ENCODE measurements around the gene CCT7. TPM values are rescaled to one million over a fixed set of nuclear protein-coding genes. Genes with fewer than 3 reads are reported as not detected.

CCT7 gene
- total and polyA plus RNA-seq, 2 experiments from 2014 or later: 287 to 642 TPM

DNA sequence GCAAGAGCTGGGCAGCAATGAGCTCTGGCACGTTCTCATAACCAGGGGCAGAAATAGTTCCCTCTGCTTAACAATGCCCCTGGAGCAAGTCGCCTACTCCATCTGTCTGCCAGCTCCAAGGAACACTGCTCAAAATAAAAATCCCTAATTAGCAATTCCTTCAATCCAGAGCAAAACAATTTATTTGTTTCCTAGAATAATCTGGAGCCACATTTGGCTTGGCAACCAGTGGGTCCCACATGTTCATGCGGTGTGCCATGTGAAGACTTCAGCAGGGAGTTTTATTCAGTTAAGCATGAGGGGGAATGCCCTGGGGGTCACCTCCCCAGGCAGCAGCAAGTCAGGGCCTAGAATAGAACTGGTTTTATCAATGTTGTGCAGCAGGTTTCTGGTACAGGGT lies 66.8 kb downstream of the CCT7 start:
- no peak overlapping the region for H3K4me3 Mint-ChIP-seq
- no peaks in the 10 kb centered on the region for H3F3A ChIP-seq (replicated peaks; ENCODE audit: low read depth)
- ATAC-seq: no peak
- peaks cover 11% of the 10 kb centered on the region; the same call in 2 of the 3 replicates for H3K4me1 Mint-ChIP-seq
- H3K4me1 ChIP-seq (ENCODE audit: insufficient read depth): no peaks in the 10 kb centered on the region
- no peak overlapping the region for H3K4me2 ChIP-seq
- H3K9me2 ChIP-seq (ENCODE audit: insufficient read depth): no peaks in the 10 kb centered on the region
- no peaks in the 10 kb centered on the region; the same call in 1 of the 2 replicates for H4K20me1 ChIP-seq (replicated peaks; ENCODE audit: insufficient read depth)
- DNase-seq (ENCODE audit: low spot score): no peak
- H2AFZ ChIP-seq: no peak overlapping the region
- H3K36me3 Mint-ChIP-seq (ENCODE audit: low read depth): no peaks in the 10 kb centered on the region
- H3K27ac Mint-ChIP-seq: no peak overlapping the region
- no peaks in the 10 kb centered on the region for H3K36me3 ChIP-seq (ENCODE audit: insufficient read depth)
- peaks cover 23% of the 10 kb centered on the region for H3K27me3 ChIP-seq (ENCODE audit: insufficient read depth)
- H3K27ac ChIP-seq (ENCODE audit: low read depth): no peak overlapping the region
- no peaks in the 10 kb centered on the region for H3K9me3 Mint-ChIP-seq
- H3K27me3 Mint-ChIP-seq (ENCODE audit: insufficient read depth, low read depth, poor library complexity): peaks cover 7% of the 10 kb centered on the region
- no peaks in the 10 kb centered on the region for H3K79me2 ChIP-seq (replicated peaks; ENCODE audit: insufficient read depth)
- no peak overlapping the region for H3K4me3 ChIP-seq
- TF ChIP-seq ZNF114 (CRISPR knock-in tag; IDR thresholded peaks at IDR 0.05) (no peak), JUNB (IDR thresholded peaks at IDR 0.05; ENCODE audit: unreplicated experiment) (no peak), POLR2AphosphoS5 (IDR thresholded peaks at IDR 0.05; ENCODE audit: low read depth) (no peak), STAT1 (IDR thresholded peaks at IDR 0.05; ENCODE audit: unreplicated experiment) (no peak), ZNF331 (CRISPR knock-in tag; IDR thresholded peaks at IDR 0.05; ENCODE audit: low read depth) (no peak), CREB1 (CRISPR knock-in tag; IDR thresholded peaks at IDR 0.05; ENCODE audit: low read depth) (no peak), EZH2 (IDR thresholded peaks at IDR 0.05; ENCODE audit: low read depth, unreplicated experiment) (no peak), NANOG (IDR thresholded peaks at IDR 0.05; ENCODE audit: borderline replicate concordance) (no peak), EZH2phosphoT487 (IDR thresholded peaks at IDR 0.05; ENCODE audit: unreplicated experiment) (no peak)
- TF ChIP-seq, protein P1, sequence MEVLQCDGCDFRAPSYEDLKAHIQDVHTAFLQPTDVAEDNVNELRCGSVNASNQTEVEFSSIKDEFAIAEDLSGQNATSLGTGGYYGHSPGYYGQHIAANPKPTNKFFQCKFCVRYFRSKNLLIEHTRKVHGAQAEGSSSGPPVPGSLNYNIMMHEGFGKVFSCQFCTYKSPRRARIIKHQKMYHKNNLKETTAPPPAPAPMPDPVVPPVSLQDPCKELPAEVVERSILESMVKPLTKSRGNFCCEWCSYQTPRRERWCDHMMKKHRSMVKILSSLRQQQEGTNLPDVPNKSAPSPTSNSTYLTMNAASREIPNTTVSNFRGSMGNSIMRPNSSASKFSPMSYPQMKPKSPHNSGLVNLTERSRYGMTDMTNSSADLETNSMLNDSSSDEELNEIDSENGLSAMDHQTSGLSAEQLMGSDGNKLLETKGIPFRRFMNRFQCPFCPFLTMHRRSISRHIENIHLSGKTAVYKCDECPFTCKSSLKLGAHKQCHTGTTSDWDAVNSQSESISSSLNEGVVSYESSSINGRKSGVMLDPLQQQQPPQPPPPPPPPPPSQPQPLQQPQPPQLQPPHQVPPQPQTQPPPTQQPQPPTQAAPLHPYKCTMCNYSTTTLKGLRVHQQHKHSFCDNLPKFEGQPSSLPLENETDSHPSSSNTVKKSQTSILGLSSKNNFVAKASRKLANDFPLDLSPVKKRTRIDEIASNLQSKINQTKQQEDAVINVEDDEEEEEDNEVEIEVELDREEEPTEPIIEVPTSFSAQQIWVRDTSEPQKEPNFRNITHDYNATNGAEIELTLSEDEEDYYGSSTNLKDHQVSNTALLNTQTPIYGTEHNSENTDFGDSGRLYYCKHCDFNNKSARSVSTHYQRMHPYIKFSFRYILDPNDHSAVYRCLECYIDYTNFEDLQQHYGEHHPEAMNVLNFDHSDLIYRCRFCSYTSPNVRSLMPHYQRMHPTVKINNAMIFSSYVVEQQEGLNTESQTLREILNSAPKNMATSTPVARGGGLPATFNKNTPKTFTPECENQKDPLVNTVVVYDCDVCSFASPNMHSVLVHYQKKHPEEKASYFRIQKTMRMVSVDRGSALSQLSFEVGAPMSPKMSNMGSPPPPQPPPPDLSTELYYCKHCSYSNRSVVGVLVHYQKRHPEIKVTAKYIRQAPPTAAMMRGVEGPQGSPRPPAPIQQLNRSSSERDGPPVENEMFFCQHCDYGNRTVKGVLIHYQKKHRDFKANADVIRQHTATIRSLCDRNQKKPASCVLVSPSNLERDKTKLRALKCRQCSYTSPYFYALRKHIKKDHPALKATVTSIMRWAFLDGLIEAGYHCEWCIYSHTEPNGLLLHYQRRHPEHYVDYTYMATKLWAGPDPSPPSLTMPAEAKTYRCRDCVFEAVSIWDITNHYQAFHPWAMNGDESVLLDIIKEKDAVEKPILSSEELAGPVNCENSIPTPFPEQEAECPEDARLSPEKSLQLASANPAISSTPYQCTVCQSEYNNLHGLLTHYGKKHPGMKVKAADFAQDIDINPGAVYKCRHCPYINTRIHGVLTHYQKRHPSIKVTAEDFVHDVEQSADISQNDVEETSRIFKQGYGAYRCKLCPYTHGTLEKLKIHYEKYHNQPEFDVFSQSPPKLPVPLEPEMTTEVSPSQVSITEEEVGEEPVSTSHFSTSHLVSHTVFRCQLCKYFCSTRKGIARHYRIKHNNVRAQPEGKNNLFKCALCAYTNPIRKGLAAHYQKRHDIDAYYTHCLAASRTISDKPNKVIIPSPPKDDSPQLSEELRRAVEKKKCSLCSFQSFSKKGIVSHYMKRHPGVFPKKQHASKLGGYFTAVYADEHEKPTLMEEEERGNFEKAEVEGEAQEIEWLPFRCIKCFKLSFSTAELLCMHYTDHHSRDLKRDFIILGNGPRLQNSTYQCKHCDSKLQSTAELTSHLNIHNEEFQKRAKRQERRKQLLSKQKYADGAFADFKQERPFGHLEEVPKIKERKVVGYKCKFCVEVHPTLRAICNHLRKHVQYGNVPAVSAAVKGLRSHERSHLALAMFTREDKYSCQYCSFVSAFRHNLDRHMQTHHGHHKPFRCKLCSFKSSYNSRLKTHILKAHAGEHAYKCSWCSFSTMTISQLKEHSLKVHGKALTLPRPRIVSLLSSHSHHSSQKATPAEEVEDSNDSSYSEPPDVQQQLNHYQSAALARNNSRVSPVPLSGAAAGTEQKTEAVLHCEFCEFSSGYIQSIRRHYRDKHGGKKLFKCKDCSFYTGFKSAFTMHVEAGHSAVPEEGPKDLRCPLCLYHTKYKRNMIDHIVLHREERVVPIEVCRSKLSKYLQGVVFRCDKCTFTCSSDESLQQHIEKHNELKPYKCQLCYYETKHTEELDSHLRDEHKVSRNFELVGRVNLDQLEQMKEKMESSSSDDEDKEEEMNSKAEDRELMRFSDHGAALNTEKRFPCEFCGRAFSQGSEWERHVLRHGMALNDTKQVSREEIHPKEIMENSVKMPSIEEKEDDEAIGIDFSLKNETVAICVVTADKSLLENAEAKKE (CRISPR knock-in tag; IDR thresholded peaks at IDR 0.05): no peak
- TF ChIP-seq, protein P2, sequence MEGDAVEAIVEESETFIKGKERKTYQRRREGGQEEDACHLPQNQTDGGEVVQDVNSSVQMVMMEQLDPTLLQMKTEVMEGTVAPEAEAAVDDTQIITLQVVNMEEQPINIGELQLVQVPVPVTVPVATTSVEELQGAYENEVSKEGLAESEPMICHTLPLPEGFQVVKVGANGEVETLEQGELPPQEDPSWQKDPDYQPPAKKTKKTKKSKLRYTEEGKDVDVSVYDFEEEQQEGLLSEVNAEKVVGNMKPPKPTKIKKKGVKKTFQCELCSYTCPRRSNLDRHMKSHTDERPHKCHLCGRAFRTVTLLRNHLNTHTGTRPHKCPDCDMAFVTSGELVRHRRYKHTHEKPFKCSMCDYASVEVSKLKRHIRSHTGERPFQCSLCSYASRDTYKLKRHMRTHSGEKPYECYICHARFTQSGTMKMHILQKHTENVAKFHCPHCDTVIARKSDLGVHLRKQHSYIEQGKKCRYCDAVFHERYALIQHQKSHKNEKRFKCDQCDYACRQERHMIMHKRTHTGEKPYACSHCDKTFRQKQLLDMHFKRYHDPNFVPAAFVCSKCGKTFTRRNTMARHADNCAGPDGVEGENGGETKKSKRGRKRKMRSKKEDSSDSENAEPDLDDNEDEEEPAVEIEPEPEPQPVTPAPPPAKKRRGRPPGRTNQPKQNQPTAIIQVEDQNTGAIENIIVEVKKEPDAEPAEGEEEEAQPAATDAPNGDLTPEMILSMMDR (conservative IDR thresholded peaks at IDR 0.05; ENCODE audit: low read depth in 2 of 2): no peak
- TF ChIP-seq, protein P3, sequence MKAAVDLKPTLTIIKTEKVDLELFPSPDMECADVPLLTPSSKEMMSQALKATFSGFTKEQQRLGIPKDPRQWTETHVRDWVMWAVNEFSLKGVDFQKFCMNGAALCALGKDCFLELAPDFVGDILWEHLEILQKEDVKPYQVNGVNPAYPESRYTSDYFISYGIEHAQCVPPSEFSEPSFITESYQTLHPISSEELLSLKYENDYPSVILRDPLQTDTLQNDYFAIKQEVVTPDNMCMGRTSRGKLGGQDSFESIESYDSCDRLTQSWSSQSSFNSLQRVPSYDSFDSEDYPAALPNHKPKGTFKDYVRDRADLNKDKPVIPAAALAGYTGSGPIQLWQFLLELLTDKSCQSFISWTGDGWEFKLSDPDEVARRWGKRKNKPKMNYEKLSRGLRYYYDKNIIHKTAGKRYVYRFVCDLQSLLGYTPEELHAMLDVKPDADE (IDR thresholded peaks at IDR 0.05): no peak
- TF ChIP-seq, protein P4, sequence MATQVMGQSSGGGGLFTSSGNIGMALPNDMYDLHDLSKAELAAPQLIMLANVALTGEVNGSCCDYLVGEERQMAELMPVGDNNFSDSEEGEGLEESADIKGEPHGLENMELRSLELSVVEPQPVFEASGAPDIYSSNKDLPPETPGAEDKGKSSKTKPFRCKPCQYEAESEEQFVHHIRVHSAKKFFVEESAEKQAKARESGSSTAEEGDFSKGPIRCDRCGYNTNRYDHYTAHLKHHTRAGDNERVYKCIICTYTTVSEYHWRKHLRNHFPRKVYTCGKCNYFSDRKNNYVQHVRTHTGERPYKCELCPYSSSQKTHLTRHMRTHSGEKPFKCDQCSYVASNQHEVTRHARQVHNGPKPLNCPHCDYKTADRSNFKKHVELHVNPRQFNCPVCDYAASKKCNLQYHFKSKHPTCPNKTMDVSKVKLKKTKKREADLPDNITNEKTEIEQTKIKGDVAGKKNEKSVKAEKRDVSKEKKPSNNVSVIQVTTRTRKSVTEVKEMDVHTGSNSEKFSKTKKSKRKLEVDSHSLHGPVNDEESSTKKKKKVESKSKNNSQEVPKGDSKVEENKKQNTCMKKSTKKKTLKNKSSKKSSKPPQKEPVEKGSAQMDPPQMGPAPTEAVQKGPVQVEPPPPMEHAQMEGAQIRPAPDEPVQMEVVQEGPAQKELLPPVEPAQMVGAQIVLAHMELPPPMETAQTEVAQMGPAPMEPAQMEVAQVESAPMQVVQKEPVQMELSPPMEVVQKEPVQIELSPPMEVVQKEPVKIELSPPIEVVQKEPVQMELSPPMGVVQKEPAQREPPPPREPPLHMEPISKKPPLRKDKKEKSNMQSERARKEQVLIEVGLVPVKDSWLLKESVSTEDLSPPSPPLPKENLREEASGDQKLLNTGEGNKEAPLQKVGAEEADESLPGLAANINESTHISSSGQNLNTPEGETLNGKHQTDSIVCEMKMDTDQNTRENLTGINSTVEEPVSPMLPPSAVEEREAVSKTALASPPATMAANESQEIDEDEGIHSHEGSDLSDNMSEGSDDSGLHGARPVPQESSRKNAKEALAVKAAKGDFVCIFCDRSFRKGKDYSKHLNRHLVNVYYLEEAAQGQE (IDR thresholded peaks at IDR 0.05; ENCODE audit: unreplicated experiment): no peak
